ENCODE measurements around the gene REEP1. TPM values are rescaled to one million over a fixed set of nuclear protein-coding genes. Genes with fewer than 3 reads are reported as not detected.

REEP1 gene
- total RNA-seq, 1 donor from 2014 or later = 6.4 TPM

- H3K4me1 ChIP-seq = peaks cover 0 to 6% of the 10 kb centered on the region in 2 donors
- peaks cover 0 to 3% of the 10 kb centered on the region in 2 donors for H3K36me3 ChIP-seq
- H3K4me3 ChIP-seq = no peak overlapping the region
- H3K9me3 ChIP-seq = peaks cover 7 to 17% of the 10 kb centered on the region in 2 donors
- no peak overlapping the region for H3K27ac ChIP-seq
- no peak for DNase-seq (ENCODE audit: low spot score in 2 of 2)
- intact Hi-C loops (cut with DNase I) = no loop called here
- no peak for TF ChIP-seq CTCF (IDR thresholded peaks at IDR 0.05)
- H3K27me3 ChIP-seq = no peaks in the 10 kb centered on the region
Observed at GRCh38 chr2:86275384-86275799, 62.0 kb downstream of the REEP1 start.

GRCh38 chr2:86274918-86275275 lies 62.5 kb downstream of the REEP1 start:
- H3K9me3 ChIP-seq = peaks cover 7 to 19% of the 10 kb centered on the region in 2 donors
- H3K4me1 ChIP-seq = peaks cover 0 to 6% of the 10 kb centered on the region in 2 donors
- H3K4me3 ChIP-seq = no peak overlapping the region
- intact Hi-C loops (cut with DNase I) = no loop called here
- DNase-seq (ENCODE audit: low spot score in 2 of 2) = no peak
- TF ChIP-seq CTCF (IDR thresholded peaks at IDR 0.05) = no peak
- no peaks in the 10 kb centered on the region for H3K27me3 ChIP-seq
- peaks cover 0 to 3% of the 10 kb centered on the region in 2 donors for H3K36me3 ChIP-seq
- H3K27ac ChIP-seq = peak overlapping the region; percentile 19 to 26

GRCh38 chr2:86274265-86274917 lies 63.0 kb downstream of the REEP1 start:
- intact Hi-C loops (cut with DNase I) = no loop called here
- Histone ChIP-seq H3K9me3 (peaks cover 7 to 19% of the 10 kb centered on the region in 2 donors), H3K36me3 (peaks cover 0 to 3% of the 10 kb centered on the region in 2 donors), H3K4me1 (peaks cover 0 to 6% of the 10 kb centered on the region in 2 donors), H3K27ac (peak overlapping the region; percentile 19 to 26), H3K4me3 (no peak overlapping the region), H3K27me3 (no peaks in the 10 kb centered on the region)
- DNase-seq (ENCODE audit: low spot score in 2 of 2) = no peak
- TF ChIP-seq CTCF (IDR thresholded peaks at IDR 0.05) = no peak

GRCh38 chr2:86272111-86272510 lies 65.3 kb downstream of the REEP1 start:
- Histone ChIP-seq H3K4me1 (peaks cover 0 to 6% of the 10 kb centered on the region in 2 donors), H3K9me3 (peaks cover 7 to 19% of the 10 kb centered on the region in 2 donors), H3K27me3 (no peaks in the 10 kb centered on the region), H3K36me3 (peaks cover 0 to 2% of the 10 kb centered on the region in 2 donors), H3K27ac (no peak overlapping the region), H3K4me3 (no peak overlapping the region)
- DNase-seq (ENCODE audit: low spot score in 2 of 2) = no peak
- TF ChIP-seq CTCF (IDR thresholded peaks at IDR 0.05) = no peak
- intact Hi-C loops (cut with DNase I) = no loop called here

- TF ChIP-seq CTCF (IDR thresholded peaks at IDR 0.05) = no peak
- H3K27me3 ChIP-seq = no peaks in the 10 kb centered on the region
- no peak overlapping the region for H3K4me3 ChIP-seq
- peaks cover 0 to 6% of the 10 kb centered on the region in 2 donors for H3K4me1 ChIP-seq
- H3K36me3 ChIP-seq = no peaks in the 10 kb centered on the region
- H3K27ac ChIP-seq = no peak overlapping the region
- no peak for DNase-seq (ENCODE audit: low spot score in 2 of 2)
- H3K9me3 ChIP-seq = peaks cover 7 to 19% of the 10 kb centered on the region in 2 donors
- intact Hi-C loops (cut with DNase I) = no loop called here
Observed at GRCh38 chr2:86271248-86271647, 66.2 kb downstream of the REEP1 start.
